HL-60/S4 treated with retinoic acid at 250 ng/mL for 4 days and 3 days (cell line): ENCODE results near the gene NCOA3.
"Not testable (repeated sequence)": the region's sequence is repeated elsewhere in the genome, so short reads cannot be mapped to it uniquely, and the experiment has no call there.

Experiments used
- in situ Hi-C: fragments of 300-500 bp; cut with MboI; formaldehyde crosslinking; loops from 2 replicates; pipeline ENCODE4 v1.7.0; 2022; ENCODE audit warnings: low sequenced_read_pairs

NCOA3 gene

DNA sequence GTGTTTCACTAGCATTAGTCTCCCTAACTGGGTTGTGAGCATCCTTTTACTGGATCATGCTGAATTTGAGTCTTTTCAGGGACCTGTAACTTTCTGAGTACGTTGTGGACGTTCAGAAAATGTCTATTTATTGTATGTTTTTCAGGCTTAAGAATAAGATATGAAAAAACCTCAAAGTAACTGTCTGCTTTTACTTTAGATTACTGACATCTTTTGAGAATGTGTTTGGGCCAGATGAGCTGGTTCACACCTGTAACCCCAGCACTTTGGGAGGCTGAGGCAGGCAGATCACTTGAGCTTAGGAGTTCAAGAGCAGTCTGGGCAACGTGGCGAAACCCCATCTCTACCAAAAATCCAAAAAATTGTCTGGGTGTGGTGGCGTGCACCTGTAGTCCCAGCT is 32.7 kb downstream of the NCOA3 start:
- in situ Hi-C loops, result no loop called here

DNA sequence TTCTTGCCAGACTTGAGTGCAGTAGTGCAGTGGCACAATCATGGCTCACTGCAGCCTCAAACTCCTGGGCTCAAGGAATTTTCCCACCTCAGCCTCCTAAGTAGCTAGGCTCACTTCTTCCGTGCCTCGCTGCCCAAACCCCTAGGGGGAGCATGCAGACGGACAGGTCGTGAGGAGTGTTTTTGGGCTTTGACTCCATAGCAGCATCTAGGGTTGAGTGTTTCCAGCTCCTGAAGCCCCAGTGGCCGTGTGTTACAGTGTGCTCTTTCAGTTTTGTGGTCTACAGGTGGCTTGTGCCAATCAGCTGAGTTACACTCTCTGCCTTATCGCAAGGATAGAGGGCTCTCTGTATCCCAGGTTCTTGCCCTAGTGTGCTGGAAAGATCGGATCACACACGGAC is 33.4 kb downstream of the NCOA3 start:
- in situ Hi-C loops, result no loop called here

DNA sequence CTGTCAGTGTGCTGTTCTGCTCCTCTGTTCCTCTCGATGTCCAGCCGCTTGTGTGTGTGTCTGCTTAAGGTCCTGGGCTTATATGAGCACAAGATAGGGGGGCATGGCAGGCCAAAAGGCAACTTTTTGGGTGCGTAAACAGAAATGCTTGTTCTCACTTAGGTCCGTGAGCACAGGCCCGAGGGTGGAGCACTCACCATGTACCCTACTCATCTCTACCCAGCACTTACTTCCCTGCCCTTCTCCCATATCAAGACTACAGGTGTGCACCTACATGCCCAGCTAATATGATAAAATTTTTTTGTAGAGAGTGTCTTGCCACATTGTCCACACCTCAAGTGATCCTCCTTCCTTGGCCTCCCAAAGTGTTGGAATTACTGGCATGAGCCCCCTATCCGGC is 34.3 kb downstream of the NCOA3 start:
- in situ Hi-C loops, result no loop called here

DNA sequence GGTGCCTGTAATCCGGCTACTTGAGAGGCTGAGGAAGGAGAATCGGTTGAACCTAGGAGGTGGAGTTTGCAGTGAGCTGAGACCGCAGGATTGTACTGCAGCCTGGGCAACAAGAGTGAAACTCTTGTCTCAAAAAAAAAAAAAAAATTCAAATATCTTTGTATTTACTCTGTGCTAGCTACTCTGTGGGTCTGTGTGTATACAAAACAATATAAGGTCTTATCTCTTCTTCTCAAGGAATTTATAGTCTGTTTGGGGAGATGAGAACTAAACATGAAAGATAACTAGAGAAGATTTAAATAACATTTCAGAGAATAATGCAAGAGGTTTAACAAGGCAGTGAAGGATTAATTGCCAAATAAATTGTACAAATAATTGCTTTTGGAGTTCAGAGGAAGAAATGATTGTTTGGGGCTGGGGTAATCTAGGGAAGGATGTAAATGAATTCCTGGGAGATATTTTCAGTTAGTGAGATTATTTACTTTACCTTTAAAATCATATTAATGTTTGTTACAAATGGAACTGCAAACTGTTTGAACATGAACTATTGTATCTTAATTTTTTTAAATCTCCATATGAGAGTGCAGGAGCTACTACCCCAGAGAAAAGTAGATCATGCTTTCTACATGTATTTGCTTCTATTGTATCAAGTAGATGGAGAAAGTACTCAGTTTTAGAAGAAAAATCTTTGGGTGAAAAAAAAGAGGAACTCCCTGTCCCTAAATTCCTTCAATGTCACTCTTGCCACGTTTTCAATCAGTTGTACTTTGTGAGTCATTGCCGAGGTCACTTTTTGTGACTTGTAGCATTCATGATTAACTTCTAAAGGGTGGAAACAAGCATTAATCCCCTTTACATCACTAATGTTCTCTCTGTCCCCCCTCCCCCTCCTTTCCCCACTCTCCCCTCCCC is 39.0 kb downstream of the NCOA3 start:
- in situ Hi-C loops, result no loop called here

DNA sequence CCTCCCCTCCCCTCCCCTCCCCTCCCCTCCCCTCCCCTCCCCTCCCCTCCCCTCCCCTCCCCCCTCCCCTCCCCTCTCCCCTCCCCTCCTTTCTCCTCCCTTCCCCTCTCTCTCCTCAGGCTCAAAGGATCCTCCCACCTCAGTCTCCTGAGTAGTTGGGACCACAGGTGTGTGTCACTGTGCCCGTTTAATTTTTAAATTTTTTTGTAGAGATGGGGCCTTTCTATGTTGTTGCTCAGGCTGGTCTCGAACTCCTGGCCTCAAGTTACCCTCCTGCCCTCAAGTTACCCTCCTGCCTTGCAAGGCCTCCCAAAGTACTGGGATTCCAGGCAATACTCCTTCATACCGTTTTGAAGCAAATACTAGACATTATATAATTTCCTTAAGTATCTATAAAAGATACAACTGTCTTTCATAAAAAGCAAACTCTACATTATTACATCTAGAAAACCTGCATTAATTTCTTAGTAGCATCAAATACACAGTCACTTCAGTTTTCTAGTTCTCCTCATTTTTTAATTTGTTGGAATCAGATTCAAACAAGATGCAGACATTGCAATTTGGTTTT is 39.8 kb downstream of the NCOA3 start:
- in situ Hi-C loops, result no loop called here

DNA sequence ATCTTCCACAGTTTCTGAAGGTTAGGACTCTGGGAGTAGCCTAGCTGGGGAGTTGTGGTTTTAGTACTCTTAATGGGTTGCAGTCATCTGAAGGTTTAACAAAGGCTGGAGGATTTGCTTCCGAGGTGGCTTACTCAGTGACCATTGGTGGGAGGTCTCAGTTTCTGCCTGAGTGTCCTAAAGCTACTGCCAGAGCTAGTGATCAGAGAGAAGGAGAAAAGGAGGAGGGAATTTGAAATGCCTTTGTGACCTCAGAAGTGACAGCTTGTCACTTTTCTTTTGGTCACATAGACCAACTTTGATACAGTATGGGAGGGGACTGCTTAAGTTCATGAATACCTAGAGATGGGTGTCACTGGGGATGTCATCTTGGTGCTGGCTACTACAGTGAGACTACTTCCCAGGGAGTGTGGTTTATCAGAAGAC is 41.3 kb downstream of the NCOA3 start:
- in situ Hi-C loops, result no loop called here

DNA sequence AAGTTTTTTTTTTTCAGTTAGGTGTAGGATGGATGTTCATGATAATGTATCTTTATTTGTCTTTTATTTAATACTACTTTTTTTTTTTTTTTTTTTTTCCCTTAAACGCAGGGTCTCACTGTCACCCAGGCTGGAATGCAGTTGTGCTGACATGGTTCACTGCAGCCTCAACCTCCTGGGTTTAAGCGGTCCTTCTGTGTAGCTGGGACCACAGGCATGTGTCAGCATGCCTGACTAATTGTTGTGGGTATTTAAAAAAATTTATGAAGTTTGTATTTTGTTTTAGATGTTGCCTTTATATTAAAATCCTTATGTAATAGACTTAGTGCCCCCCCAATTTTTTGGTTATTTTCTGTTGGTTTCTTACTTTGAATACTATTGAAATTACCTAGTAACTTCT is 42.6 kb downstream of the NCOA3 start:
- in situ Hi-C loops, result no loop called here

DNA sequence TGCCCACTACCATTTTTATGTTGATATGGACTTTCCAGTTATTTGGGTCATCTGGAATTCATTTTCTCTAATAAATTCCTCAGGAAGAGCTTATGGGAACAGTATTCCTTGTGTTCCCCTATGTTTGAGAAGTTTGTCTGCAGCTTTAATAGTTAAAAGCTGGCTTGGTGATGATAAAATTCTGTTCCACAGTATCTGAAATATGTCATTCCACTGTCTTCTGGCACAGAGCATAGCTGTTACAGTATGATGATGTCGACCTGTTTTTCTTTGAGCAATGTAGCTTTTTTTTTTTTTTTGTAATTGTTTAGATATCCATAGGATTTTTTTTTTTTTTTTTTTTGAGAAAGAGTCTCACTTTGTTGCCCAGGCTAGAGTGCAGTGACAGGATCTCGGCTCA is 43.2 kb downstream of the NCOA3 start:
- in situ Hi-C loops, result no loop called here

DNA sequence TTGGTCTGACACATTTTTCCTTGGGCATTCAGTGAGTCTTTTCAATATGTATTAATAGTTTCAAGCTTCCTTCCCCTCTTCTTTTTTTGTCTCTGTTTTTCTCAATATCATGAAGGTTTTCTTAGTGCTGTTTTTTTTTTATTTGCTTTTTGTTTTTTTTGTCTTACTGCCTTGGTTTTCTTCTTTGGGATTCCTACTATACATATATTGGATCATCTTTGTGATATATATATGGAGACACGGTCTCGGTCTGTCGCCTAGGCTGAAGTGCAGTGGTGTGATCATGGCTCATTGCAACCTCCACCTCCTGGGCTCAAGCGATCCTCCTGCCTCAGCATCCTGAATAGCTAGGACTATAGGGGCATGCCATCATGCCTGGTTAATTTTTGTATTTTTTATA is 43.8 kb downstream of the NCOA3 start:
- in situ Hi-C loops, result no loop called here

DNA sequence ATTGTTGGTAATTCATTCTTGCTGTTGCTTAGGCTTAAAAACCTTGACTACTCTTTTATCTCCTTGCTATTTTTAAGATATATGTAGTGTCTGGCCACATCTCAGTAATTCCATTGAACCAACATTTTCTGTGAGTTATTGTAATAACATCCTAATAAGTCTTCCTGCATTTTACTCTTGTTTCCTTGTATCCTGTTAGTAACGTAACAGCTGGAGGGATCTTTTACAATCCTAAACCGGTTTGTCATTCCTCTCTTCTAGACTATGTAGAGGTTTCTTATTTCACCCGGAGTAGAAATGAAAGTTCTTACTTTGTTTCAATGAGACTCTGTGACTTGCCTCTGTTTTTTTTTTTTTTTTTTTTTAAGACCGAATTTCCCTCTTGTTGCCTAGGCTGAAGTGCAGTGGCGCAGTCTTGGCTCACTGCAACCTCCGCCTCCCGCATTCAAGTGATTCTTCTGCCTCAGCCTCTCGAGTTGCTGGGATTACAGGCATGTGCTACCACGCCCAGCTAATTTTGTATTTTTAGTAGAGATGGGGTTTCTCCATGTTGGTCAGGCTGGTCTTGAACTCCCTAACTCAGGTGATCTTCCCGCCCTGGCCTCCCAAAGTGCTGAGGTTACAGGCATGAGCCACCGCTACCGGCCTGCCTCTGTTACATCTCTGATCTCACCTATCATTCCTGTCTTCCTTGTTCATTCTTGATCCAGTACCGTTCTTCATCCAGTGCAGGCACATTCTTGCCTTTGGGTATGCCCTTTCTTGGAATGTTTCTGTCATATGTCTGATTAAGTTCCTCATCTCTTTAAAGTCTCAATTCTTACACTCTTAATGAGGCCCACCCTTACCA is 44.7 kb downstream of the NCOA3 start:
- in situ Hi-C loops, result no loop called here

DNA sequence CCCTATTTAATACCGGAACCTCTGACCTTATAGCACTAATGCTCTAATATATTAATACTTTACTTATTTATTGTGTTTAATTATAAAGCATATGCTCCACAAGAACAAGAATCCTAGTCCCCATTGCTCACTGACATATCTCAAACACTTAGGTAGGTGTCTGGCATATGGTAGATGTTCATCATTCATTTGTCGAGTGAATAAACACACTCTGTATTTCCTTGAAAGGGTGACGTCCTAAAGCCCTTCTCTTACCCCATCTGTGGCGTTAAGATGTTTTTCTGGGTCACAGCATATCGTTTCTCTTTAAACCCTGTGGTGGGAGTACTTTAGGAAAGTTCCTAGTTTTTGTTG is 45.3 kb downstream of the NCOA3 start:
- in situ Hi-C loops, result no loop called here

DNA sequence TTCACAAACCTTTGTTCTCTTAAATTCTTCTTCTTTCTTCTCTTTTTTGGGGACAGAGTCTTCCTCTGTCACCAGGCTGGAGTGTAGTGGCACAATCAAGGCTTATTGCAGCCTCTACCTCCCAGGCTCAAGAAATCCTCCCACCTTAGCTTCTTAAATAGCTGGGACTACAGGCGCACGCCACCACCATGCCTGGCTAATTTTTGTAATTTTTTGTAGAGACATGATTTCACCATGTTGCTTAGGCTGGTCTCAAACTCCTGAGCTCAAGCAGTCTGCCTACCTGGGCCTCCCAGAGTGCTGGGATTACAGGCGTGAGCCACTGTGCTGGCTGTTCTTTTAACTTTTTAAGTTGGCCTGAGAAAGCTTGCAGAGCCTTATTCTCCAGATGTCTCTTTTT is 48.0 kb downstream of the NCOA3 start:
- in situ Hi-C loops, result no loop called here

DNA sequence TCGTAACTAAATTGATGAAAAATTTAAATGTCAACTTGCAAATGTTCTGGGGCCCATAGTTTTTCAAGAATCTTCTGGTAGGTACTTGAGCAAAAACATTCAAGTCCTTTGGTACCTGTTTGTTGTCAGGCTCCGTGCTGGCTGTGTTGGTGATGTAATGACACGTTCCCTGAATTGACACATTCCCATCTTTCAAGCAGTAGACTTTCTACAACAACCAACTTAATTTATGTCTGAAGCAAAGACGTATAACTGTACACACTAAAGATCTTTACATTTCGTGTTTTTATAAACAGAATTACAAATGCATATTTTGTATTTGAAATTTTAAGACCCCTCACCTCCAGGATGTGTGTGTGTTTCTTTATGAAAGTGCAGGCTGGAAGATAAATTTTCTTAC is 49.5 kb downstream of the NCOA3 start:
- in situ Hi-C loops, result no loop called here

DNA sequence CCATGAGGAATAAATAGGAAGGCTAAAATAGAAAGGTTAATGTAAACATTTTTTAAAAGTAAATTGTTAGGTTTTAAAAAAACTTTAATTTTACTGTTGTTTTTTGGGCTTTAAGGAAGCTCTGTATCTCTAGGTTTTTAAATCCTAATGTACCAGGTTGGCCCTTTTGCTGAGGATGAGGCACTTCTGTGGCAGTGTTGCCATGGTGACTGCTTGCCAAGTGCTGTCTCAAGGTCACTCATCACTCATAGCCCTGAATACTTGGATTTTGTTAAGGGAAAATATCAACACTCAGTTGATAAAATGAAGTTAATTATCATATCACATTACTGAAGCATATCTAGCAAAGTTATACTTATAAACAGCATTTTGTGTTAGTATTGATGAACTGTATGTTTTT is 50.2 kb downstream of the NCOA3 start:
- in situ Hi-C loops, result no loop called here

DNA sequence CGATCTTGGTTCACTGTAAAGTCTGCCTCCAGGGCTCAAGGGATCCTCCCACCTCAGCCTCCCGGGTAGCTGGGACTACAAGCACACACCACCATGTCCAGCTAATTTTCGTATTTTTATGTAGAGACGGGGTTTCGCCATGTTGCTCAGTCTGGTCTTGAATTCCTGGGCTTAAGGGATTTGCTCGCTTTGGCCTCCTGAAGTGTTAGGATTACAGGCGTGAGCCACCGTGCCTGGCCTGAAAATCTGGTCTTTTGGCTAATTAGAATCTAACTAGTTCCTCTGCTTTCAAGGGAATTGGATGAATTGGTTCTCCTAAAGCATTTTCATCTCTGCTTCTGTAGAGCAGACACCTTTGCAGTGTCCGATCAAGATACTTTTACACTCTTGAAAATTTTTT is 51.3 kb downstream of the NCOA3 start:
- in situ Hi-C loops, result no loop called here

DNA sequence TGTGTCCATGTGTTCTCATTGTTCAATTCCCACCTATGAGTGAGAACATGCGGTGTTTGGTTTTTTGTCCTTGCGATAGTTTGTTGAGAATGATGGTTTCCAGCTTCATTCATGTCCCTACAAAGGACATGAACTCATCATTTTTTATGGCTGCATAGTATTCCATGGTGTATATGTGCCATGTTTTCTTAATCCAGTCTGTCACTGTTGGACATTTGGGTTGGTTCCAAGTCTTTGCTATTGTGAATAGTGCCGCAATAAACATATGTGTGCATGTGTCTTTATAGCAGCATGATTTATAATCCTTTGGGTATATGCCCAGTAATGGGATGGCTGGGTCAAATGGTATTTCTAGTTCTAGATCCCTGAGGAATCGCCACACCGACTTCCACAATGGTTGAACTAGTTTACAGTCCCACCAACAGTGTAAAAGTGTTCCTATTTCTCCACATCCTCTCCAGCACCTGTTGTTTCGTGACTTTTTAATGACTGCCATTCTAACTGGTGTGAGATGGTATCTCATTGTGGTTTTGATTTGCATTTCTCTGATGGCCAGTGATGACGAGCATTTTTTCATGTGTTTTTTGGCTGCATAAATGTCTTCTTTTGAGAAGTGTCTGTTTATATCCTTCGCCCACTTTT is 52.0 kb downstream of the NCOA3 start:
- in situ Hi-C loops, result not testable (repeated sequence)

DNA sequence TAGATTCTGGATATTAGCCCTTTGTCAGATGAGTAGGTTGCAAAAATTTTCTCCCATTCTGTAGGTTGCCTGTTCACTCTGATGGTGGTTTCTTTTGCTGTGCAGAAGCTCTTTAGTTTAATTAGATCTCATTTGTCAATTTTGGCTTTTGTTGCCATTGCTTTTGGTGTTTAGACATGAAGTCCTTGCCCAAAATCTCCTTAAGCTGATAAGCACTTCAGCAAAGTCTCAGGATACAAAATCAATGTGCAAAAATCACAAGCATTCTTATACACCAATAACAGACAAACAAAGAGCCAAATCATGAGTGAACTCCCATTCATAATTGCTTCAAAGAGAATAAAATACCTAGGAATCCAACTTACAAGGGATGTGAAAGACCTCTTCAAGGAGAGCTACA is 52.6 kb downstream of the NCOA3 start:
- in situ Hi-C loops, result not testable (repeated sequence)

DNA sequence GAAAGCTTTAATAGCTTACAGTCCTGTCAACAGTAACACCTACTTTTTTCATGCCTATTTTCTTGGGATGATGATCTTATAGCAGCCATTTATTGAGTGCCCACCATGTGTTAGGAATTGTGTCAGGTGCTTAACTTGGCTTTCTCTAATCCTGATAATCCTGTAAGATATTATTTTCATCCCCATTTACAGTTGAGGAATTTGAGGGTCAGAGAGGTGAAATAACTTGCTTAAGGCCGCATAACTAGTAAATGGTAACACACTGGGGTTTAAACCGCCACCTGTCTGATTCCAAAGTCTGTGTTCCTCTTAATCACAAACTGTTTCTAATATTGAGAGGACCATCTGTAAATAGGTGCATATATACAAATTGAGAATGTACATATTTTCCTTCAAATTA is 55.5 kb downstream of the NCOA3 start:
- in situ Hi-C loops, result no loop called here

DNA sequence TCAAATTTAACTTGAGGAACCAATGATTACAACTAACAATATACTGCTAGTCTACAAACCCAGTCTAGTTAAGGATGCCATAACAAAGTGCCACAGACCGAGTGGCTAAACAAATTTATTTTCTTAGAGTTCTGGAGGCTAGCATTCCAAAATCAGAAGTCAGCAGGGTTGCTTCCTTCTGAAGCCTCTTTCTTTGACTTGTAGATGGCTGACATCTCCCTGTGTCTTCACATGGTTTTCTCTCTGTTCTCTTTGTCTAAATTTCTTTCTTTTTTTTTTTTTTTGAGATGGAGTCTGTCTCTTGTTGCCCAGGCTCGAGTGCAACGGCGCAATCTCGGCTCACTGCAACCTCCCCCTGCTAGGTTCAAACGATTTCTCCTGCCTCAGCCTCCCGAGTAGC is 56.1 kb downstream of the NCOA3 start:
- in situ Hi-C loops, result no loop called here

DNA sequence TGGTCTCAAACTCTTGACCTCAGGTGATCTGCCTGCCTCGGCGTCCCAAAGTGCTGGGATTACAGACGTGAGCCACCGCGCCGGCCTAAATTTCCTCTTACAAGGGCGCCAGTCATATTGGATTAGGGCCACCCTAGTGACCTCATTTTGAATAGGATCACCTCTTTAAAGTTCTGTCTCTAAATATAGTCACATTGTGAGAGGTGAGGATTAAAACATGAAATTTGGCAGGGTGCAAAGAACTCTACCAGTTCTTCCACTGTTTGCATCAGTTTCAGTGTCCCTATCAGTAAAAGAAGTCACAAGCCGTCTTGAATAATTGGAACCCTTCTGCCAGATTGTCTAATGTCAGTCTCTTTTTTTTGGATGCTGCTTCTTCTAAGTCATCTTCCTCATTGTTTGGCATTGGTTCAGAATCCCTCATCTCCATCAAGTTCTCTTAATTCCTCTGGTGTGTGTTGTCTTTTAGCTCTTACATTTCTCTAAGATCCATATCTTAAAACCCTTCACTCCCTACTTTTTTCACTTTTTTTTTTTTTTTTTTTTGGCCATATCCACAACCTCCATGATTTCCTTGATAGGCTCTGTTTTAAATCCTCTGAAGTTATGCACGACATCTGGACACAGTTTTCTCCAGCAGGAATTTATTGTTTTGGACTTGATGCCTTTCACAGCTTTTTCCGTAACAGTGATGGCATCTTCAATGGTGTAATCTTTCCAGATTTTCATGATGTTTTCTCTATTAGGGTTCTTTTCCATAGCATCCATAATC is 56.8 kb downstream of the NCOA3 start:
- in situ Hi-C loops, result no loop called here

DNA sequence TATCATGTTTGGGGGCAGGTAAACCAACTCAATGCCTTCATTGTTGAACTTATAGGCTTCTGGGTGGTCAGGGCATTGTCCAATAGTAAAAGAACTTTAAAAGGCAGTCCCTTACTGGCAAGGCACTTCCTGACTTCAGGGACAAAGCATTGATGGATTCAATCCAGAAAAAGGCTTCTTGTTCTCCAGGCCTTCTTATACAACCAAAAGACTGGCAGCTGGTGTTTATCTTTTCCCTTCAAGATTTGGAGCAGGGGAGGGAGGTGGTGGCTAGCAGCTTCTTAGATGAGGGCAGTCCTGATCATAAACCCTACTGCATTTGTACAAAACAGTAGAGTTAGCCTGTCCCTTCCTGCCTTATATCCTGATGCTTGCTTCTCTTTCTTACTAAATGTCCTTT is 57.5 kb downstream of the NCOA3 start:
- in situ Hi-C loops, result no loop called here
